DND-41 (cell line): Measurements from ENCODE around the gene CRYL1.

ENCODE experiments used
- EZH2 ChIP-seq: IDR thresholded peaks from 3 replicates; pipeline ENCODE4 v1.6.1; 2012; ENCODE audit warnings: borderline replicate concordance, low read depth, mild to moderate bottlenecking, moderate library complexity, low read length, inconsistent platforms; ENCODE audit not compliant: severe bottlenecking
- TF ChIP-seq, protein P1 (sequence below): IDR thresholded peaks from 2 replicates; pipeline ENCODE4 v1.5.1; 2012; ENCODE audit warnings: borderline replicate concordance, low read length, moderate library complexity, mild to moderate bottlenecking; ENCODE audit not compliant: poor library complexity, severe bottlenecking; ENCODE audit errors: extremely low read depth

DNA sequence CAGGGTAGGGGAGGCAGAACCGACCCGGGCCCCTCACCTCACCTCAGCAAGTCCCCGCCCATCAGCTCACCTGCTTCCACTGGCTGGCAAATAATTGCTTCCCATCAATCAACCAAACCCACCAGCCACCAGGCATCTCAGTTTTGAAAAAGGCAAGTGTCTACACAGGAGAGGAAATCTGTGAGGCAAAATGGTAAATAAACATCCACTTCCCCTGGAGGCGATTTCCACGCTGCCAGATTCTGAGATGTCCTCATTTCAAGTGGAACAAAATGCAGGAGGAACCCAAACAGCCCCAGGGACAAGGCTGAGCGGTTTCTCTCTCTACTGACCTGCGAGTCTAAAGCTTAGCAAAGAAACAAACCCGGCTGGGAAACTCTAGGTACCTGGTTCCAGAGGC is 117.5 kb downstream of the CRYL1 start:
- TF ChIP-seq, protein P1, sequence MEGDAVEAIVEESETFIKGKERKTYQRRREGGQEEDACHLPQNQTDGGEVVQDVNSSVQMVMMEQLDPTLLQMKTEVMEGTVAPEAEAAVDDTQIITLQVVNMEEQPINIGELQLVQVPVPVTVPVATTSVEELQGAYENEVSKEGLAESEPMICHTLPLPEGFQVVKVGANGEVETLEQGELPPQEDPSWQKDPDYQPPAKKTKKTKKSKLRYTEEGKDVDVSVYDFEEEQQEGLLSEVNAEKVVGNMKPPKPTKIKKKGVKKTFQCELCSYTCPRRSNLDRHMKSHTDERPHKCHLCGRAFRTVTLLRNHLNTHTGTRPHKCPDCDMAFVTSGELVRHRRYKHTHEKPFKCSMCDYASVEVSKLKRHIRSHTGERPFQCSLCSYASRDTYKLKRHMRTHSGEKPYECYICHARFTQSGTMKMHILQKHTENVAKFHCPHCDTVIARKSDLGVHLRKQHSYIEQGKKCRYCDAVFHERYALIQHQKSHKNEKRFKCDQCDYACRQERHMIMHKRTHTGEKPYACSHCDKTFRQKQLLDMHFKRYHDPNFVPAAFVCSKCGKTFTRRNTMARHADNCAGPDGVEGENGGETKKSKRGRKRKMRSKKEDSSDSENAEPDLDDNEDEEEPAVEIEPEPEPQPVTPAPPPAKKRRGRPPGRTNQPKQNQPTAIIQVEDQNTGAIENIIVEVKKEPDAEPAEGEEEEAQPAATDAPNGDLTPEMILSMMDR: no peak
- TF ChIP-seq EZH2: no peak
